Measurements from ENCODE around the gene PGBD5.

PGBD5 gene

GRCh38 chr1:230321341-230321740 is 104.8 kb downstream of the PGBD5 start:
- DNase-seq, result no peak

GRCh38 chr1:230320804-230321203 is 105.3 kb downstream of the PGBD5 start:
- no peak for DNase-seq

GRCh38 chr1:230319014-230319747 is 107.0 kb downstream of the PGBD5 start:
- DNase-seq, result no peak

GRCh38 chr1:230317823-230318819 is 108.0 kb downstream of the PGBD5 start:
- DNase-seq, result peak; percentile 16

- DNase-seq, result no peak
Measured at GRCh38 chr1:230316864-230317745, 109.0 kb downstream of the PGBD5 start.

- no peak for DNase-seq
Measured at GRCh38 chr1:230315099-230315498, 111.0 kb downstream of the PGBD5 start.

- DNase-seq, result no peak
Measured at GRCh38 chr1:230314142-230314470, 112.0 kb downstream of the PGBD5 start.

- no peak for DNase-seq
Measured at GRCh38 chr1:230313453-230314141, 112.5 kb downstream of the PGBD5 start.

- no peak for DNase-seq
Measured at GRCh38 chr1:230312676-230313075, 113.5 kb downstream of the PGBD5 start.

- peak; percentile 64 for DNase-seq
Measured at GRCh38 chr1:230310381-230311163, 115.6 kb downstream of the PGBD5 start.

- no peak for DNase-seq
Measured at GRCh38 chr1:230309646-230310177, 116.4 kb downstream of the PGBD5 start.

GRCh38 chr1:230308821-230309220 is 117.3 kb downstream of the PGBD5 start:
- DNase-seq, result no peak

- peak; percentile 73 for DNase-seq
Measured at GRCh38 chr1:230308039-230308438, 118.1 kb downstream of the PGBD5 start.

GRCh38 chr1:230307213-230307612 is 118.9 kb downstream of the PGBD5 start:
- DNase-seq, result peak; percentile 28

GRCh38 chr1:230306169-230306568 is 120.0 kb downstream of the PGBD5 start:
- DNase-seq, result no peak

- DNase-seq, result peak; percentile 51
Measured at GRCh38 chr1:230303822-230304221, 122.3 kb downstream of the PGBD5 start.

GRCh38 chr1:230303069-230303468 is 123.1 kb downstream of the PGBD5 start:
- DNase-seq, result no peak

GRCh38 chr1:230301822-230302221 is 124.3 kb downstream of the PGBD5 start:
- no peak for DNase-seq

- no peak for DNase-seq
Measured at GRCh38 chr1:230301322-230301721, 124.8 kb downstream of the PGBD5 start.

GRCh38 chr1:230300322-230301301 is 125.5 kb downstream of the PGBD5 start:
- no peak for DNase-seq

All from fibroblast of skin of right biceps (primary cell).